SK-N-SH treated with all-trans-retinoic acid at 6 μM for 48 hours (cell line): ENCODE data around the gene NBEA.

Source experiments
- ARNTL ChIP-seq: fragments of 450-650 bp; formaldehyde crosslinking; IDR thresholded peaks from 2 replicates; pipeline ENCODE4 v1.5.0; 2020; ENCODE audit warnings: low read depth, mild to moderate bottlenecking, moderate library complexity, borderline replicate concordance
- ISL1 ChIP-seq: fragments of 250-450 bp; sonication (Bioruptor Pico); IDR thresholded peaks from 2 replicates; pipeline ENCODE4 v2.1.2; 2022; ENCODE audit warnings: mild to moderate bottlenecking, moderate library complexity
- OSR1 ChIP-seq: fragments of 250-450 bp; sonication (Bioruptor Pico); IDR thresholded peaks from 2 replicates; pipeline ENCODE4 v1.8.0; 2022; ENCODE audit warnings: moderate library complexity, mild to moderate bottlenecking, inconsistent platforms
- POU6F1 ChIP-seq: fragments of 250-450 bp; sonication (Bioruptor Pico); IDR thresholded peaks from 2 replicates; pipeline ENCODE4 v1.8.0; 2021; ENCODE audit warnings: low read depth, mild to moderate bottlenecking, moderate library complexity, borderline replicate concordance
- PPARA ChIP-seq: fragments of 250-450 bp; sonication (Bioruptor Pico); IDR thresholded peaks from 2 replicates; pipeline ENCODE4 v1.5.0; 2020; ENCODE audit warnings: mild to moderate bottlenecking, borderline replicate concordance
- RARB ChIP-seq: fragments of 250-450 bp; sonication (Bioruptor Pico); IDR thresholded peaks from 2 replicates; pipeline ENCODE4 v1.8.0; 2021; ENCODE audit warnings: mild to moderate bottlenecking, moderate library complexity
- TOX ChIP-seq: fragments of 250-450 bp; sonication (Bioruptor Pico); IDR thresholded peaks from 2 replicates; pipeline ENCODE4 v1.8.0; 2021; ENCODE audit warnings: mild to moderate bottlenecking, moderate library complexity, borderline replicate concordance
- TSHZ2 ChIP-seq: fragments of 250-450 bp; sonication (Bioruptor Pico); IDR thresholded peaks from 2 replicates; pipeline ENCODE4 v1.5.0; 2020; ENCODE audit warnings: mild to moderate bottlenecking, moderate library complexity
- ZC3H10 ChIP-seq: fragments of 250-450 bp; sonication (Bioruptor Pico); IDR thresholded peaks from 2 replicates; pipeline ENCODE4 v1.5.1; 2021; ENCODE audit warnings: mild to moderate bottlenecking, moderate library complexity
- ZFP3 ChIP-seq: fragments of 250-450 bp; sonication (Bioruptor Pico); IDR thresholded peaks from 2 replicates; pipeline ENCODE4 v1.5.0; 2020; ENCODE audit warnings: mild to moderate bottlenecking, moderate library complexity
- ZFP30 ChIP-seq: fragments of 450-650 bp; formaldehyde crosslinking; IDR thresholded peaks from 2 replicates; pipeline ENCODE4 v1.5.0; 2022; ENCODE audit warnings: mild to moderate bottlenecking, moderate library complexity
- ZNF8 ChIP-seq: fragments of 450-650 bp; formaldehyde crosslinking; IDR thresholded peaks from 2 replicates; pipeline ENCODE4 v1.5.0; 2020; ENCODE audit warnings: mild to moderate bottlenecking, moderate library complexity
- TF ChIP-seq, protein P1 (sequence below): fragments of 250-450 bp; sonication (Bioruptor Pico); IDR thresholded peaks from 2 replicates; pipeline ENCODE4 v1.5.1; 2020; ENCODE audit warnings: low read depth, mild to moderate bottlenecking, moderate library complexity
- TF ChIP-seq, protein P2 (sequence below): fragments of 250-450 bp; sonication (Bioruptor Pico); IDR thresholded peaks from 2 replicates; pipeline ENCODE4 v1.8.0; 2020; ENCODE audit warnings: mild to moderate bottlenecking, moderate library complexity, borderline replicate concordance

- TF ChIP-seq ZNF8 (no peak), OSR1 (CRISPR knock-in tag) (no peak), POU6F1 (CRISPR knock-in tag) (no peak), TOX (CRISPR knock-in tag) (no peak), PPARA (CRISPR knock-in tag) (no peak), TSHZ2 (CRISPR knock-in tag) (no peak), RARB (CRISPR knock-in tag) (no peak), ZFP3 (no peak), ZC3H10 (CRISPR knock-in tag) (no peak), ZFP30 (CRISPR knock-in tag) (no peak), ARNTL (CRISPR knock-in tag) (no peak), ISL1 (CRISPR knock-in tag) (no peak)
- TF ChIP-seq, protein P1, sequence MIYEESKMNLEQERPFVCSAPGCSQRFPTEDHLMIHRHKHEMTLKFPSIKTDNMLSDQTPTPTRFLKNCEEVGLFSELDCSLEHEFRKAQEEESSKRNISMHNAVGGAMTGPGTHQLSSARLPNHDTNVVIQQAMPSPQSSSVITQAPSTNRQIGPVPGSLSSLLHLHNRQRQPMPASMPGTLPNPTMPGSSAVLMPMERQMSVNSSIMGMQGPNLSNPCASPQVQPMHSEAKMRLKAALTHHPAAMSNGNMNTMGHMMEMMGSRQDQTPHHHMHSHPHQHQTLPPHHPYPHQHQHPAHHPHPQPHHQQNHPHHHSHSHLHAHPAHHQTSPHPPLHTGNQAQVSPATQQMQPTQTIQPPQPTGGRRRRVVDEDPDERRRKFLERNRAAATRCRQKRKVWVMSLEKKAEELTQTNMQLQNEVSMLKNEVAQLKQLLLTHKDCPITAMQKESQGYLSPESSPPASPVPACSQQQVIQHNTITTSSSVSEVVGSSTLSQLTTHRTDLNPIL (CRISPR knock-in tag), result no peak
- TF ChIP-seq, protein P2, sequence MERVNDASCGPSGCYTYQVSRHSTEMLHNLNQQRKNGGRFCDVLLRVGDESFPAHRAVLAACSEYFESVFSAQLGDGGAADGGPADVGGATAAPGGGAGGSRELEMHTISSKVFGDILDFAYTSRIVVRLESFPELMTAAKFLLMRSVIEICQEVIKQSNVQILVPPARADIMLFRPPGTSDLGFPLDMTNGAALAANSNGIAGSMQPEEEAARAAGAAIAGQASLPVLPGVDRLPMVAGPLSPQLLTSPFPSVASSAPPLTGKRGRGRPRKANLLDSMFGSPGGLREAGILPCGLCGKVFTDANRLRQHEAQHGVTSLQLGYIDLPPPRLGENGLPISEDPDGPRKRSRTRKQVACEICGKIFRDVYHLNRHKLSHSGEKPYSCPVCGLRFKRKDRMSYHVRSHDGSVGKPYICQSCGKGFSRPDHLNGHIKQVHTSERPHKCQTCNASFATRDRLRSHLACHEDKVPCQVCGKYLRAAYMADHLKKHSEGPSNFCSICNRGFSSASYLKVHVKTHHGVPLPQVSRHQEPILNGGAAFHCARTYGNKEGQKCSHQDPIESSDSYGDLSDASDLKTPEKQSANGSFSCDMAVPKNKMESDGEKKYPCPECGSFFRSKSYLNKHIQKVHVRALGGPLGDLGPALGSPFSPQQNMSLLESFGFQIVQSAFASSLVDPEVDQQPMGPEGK (CRISPR knock-in tag), result no peak
Measured at GRCh38 chr13:35566340-35566739, 624.3 kb downstream of the NBEA start.
